ENCODE results near the gene INTS4.
"Not testable (repeated sequence)": the region's sequence is repeated elsewhere in the genome, so short reads cannot be mapped to it uniquely, and the experiment has no call there.

GRCh38 chr11:77914307-77914791, 80.1 kb downstream of the INTS4 start:
- TF ChIP-seq POLR2A (IDR thresholded peaks at IDR 0.05): not testable (repeated sequence)
- TF ChIP-seq, protein P1, sequence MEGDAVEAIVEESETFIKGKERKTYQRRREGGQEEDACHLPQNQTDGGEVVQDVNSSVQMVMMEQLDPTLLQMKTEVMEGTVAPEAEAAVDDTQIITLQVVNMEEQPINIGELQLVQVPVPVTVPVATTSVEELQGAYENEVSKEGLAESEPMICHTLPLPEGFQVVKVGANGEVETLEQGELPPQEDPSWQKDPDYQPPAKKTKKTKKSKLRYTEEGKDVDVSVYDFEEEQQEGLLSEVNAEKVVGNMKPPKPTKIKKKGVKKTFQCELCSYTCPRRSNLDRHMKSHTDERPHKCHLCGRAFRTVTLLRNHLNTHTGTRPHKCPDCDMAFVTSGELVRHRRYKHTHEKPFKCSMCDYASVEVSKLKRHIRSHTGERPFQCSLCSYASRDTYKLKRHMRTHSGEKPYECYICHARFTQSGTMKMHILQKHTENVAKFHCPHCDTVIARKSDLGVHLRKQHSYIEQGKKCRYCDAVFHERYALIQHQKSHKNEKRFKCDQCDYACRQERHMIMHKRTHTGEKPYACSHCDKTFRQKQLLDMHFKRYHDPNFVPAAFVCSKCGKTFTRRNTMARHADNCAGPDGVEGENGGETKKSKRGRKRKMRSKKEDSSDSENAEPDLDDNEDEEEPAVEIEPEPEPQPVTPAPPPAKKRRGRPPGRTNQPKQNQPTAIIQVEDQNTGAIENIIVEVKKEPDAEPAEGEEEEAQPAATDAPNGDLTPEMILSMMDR (IDR thresholded peaks at IDR 0.05): not testable (repeated sequence)

All from thyroid gland (tissue), 4 donors.